Neural progenitor cell (in vitro differentiated cells): ENCODE measurements around the gene CACNA2D4.

Experiments used
- EZH2 ChIP-seq: fragments of 200-600 bp; sonication (generic); IDR thresholded peaks from 2 replicates; pipeline ENCODE4 v1.6.1; 2017; ENCODE audit warnings: antibody characterized with exemption, mild to moderate bottlenecking, moderate library complexity
- TF ChIP-seq, protein P1 (sequence below): fragments of 200-600 bp; sonication (generic); IDR thresholded peaks from 2 replicates; pipeline ENCODE4 v1.5.1; 2017; ENCODE audit warnings: antibody characterized with exemption, mild to moderate bottlenecking

DNA sequence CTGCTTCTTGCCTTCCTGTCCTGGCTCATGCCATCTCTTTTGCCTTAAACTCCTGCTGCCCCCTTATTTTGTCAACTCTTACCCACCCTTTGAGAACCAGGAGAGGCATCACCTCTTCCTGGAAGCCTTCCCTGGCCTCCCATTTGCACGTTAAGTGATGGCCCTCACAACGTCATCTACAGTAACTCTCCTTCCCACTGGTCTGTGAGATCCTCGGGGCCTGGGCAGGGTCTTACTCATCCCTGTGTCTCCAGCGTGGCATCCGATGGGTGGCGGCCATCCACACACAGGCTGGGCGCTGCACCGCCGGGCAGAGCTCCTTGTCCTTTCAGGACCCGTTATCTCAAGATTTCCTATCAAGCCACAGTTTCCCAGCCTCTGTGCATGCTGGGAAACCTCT, 16.8 kb upstream of the CACNA2D4 start:
- TF ChIP-seq, protein P1, sequence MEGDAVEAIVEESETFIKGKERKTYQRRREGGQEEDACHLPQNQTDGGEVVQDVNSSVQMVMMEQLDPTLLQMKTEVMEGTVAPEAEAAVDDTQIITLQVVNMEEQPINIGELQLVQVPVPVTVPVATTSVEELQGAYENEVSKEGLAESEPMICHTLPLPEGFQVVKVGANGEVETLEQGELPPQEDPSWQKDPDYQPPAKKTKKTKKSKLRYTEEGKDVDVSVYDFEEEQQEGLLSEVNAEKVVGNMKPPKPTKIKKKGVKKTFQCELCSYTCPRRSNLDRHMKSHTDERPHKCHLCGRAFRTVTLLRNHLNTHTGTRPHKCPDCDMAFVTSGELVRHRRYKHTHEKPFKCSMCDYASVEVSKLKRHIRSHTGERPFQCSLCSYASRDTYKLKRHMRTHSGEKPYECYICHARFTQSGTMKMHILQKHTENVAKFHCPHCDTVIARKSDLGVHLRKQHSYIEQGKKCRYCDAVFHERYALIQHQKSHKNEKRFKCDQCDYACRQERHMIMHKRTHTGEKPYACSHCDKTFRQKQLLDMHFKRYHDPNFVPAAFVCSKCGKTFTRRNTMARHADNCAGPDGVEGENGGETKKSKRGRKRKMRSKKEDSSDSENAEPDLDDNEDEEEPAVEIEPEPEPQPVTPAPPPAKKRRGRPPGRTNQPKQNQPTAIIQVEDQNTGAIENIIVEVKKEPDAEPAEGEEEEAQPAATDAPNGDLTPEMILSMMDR: no peak
- no peak for TF ChIP-seq EZH2
